Measurements from ENCODE around the gene KLK6.

- no peak for TF ChIP-seq POLR2AphosphoS5 (IDR thresholded peaks at IDR 0.05; ENCODE audit: low read depth, low read length)
- TF ChIP-seq POLR2A (IDR thresholded peaks at IDR 0.05; ENCODE audit: low read depth, low read length): no peak
- no peak for TF ChIP-seq TAF1 (IDR thresholded peaks at IDR 0.05; ENCODE audit: low read depth, low read length)
These were observed 44.8 kb downstream of the KLK6 start for GRCh38 chr19:50924586-50924985.
